ENCODE data around the gene RHCG. TPM values are rescaled to one million over a fixed set of nuclear protein-coding genes. Genes with fewer than 3 reads are reported as not detected.

RHCG gene
- total and polyA plus RNA-seq, 3 experiments from 2014 or later, result not detected

DNA sequence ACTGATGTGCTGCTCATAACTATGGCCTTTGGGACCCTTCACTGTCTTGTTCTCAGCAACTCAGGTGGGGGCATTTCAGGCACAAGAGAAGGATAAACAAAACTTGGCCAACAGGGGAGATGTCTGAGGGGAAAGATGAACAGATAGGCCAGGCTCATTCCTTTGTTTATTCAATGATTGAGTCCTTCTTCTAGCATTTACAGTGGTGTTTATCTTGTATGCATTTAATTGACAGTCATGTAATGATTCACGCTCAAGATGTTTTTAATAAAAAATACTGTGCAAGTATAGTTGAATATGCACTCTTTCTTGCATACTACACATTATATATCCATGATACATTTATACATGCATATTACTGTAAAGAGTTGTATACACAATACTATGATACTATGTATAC is 44.5 kb downstream of the RHCG start:
- CTCF ChIA-PET, result no interaction called here
- Mint-ChIP-seq H3K27me3 (peaks cover 26 to 52% of the 10 kb centered on the region in 2 donors), H3K4me3 (no peak overlapping the region), H3K27ac (no peak overlapping the region), H3K36me3 (peaks cover 0 to 3% (median 0%) of the 10 kb centered on the region in 3 donors), H3K9me3 (peaks cover 1 to 5% (median 3%) of the 10 kb centered on the region in 5 donors), H3K4me1 (no peaks in the 10 kb centered on the region)
- Histone ChIP-seq H3K9me3 (ENCODE audit: low read length) (no peaks in the 10 kb centered on the region), H3K27me3 (ENCODE audit: insufficient read depth, low read length, poor library complexity, severe bottlenecking) (peaks cover 11% of the 10 kb centered on the region), H3K36me3 (ENCODE audit: insufficient read depth, low read length) (no peaks in the 10 kb centered on the region), H3K4me1 (ENCODE audit: insufficient read depth, low read length) (no peaks in the 10 kb centered on the region), H3K27ac (ENCODE audit: low read depth, low read length) (no peak overlapping the region), H3K4me3 (ENCODE audit: low read length) (no peak overlapping the region)
- DNase-seq, result no peak
- POLR2A ChIA-PET, result no interaction called here

DNA sequence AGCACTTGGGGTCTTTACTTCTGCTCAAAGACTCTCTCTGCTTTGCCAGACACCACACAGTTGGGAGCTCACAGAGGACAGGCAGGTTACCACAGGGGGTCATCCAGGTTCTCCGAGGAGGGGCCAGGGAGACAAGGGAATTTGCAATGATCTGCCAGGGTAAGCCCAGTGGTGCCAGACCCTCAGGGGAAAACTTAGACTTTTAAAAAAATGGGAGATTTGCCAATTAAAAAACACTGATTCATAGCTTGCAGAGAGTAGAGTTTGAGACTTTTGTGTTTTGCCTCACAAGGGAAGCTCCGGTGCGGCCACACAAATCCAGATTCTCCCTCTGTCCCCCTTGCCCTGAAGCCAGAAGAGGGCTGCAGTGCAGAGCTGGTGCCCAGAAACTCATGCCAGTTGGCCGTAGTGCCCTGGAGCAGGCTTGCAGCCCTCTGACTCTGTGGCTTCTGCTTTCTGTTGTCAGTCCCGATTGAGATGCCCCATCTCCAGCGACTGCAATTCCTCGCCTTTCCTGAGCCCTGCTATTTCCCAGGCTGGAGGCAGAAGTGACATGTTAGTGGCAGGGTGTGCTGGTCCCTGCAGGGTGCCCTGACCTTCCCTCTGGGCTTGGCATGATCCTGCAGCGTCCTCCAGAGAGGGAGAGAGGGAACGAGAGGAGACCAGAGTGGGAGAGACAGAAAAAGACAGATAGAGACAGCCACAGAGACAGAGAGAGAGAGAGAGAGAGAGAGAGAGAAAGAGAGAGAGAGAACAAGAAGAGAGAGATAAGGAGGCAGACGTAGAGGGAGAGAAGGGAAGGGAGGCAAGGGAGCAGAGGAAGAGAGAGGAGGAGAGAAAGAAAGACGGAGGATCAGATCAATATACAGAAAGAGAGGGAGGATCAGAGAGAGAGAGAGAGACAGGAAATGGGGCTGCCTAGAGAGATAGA is 46.0 kb downstream of the RHCG start:
- no peaks in the 10 kb centered on the region for H3K36me3 ChIP-seq (ENCODE audit: insufficient read depth, low read length)
- H3K4me3 Mint-ChIP-seq, result no peak overlapping the region
- DNase-seq, result no peak
- no peak overlapping the region for H3K27ac ChIP-seq (ENCODE audit: low read depth, low read length)
- no peak overlapping the region for H3K4me3 ChIP-seq (ENCODE audit: low read length)
- H3K9me3 ChIP-seq (ENCODE audit: low read length), result no peaks in the 10 kb centered on the region
- peaks cover 0 to 3% (median 0%) of the 10 kb centered on the region in 5 donors for H3K9me3 Mint-ChIP-seq
- no peaks in the 10 kb centered on the region for H3K4me1 ChIP-seq (ENCODE audit: insufficient read depth, low read length)
- H3K27me3 ChIP-seq (ENCODE audit: insufficient read depth, low read length, poor library complexity, severe bottlenecking), result peaks cover 11% of the 10 kb centered on the region
- no peaks in the 10 kb centered on the region for H3K36me3 Mint-ChIP-seq
- H3K4me1 Mint-ChIP-seq, result no peaks in the 10 kb centered on the region
- peaks cover 40 to 65% of the 10 kb centered on the region in 2 donors for H3K27me3 Mint-ChIP-seq
- H3K27ac Mint-ChIP-seq, result no peak overlapping the region
- ChIA-PET POLR2A (no interaction called here), CTCF (interaction anchor here (0.7 to 1.2 kb wide), 2 partner anchors 48 to 91 kb away, joined by 3 to 4 read pairs; no protein-coding TSS in a partner anchor)

GRCh38 chr15:89448825-89449224 is 47.6 kb downstream of the RHCG start:
- no peak overlapping the region for H3K27ac ChIP-seq (ENCODE audit: low read depth, low read length)
- no peaks in the 10 kb centered on the region for H3K4me1 ChIP-seq (ENCODE audit: insufficient read depth, low read length)
- no peaks in the 10 kb centered on the region for H3K36me3 ChIP-seq (ENCODE audit: insufficient read depth, low read length)
- Mint-ChIP-seq H3K36me3 (no peaks in the 10 kb centered on the region), H3K9me3 (no peaks in the 10 kb centered on the region), H3K4me1 (no peaks in the 10 kb centered on the region), H3K4me3 (no peak overlapping the region), H3K27ac (no peak overlapping the region), H3K27me3 (peaks cover 40 to 72% of the 10 kb centered on the region in 2 donors)
- POLR2A ChIA-PET, result no interaction called here
- CTCF ChIA-PET, result no interaction called here
- DNase-seq, result no peak
- H3K4me3 ChIP-seq (ENCODE audit: low read length), result no peak overlapping the region
- H3K27me3 ChIP-seq (ENCODE audit: insufficient read depth, low read length, poor library complexity, severe bottlenecking), result peaks cover 11% of the 10 kb centered on the region
- H3K9me3 ChIP-seq (ENCODE audit: low read length), result no peaks in the 10 kb centered on the region

- H3K27ac Mint-ChIP-seq, result no peak overlapping the region
- CTCF ChIA-PET, result interaction anchor here (1.2 kb wide), 1 partner anchor 89 kb away, joined by 6 read pairs; no protein-coding TSS in a partner anchor
- no peak overlapping the region for H3K4me3 Mint-ChIP-seq
Measured at GRCh38 chr15:89447676-89448075, 48.7 kb downstream of the RHCG start.

GRCh38 chr15:89446255-89446891 is 50.0 kb downstream of the RHCG start:
- CTCF ChIA-PET, result interaction anchor here (1.2 kb wide), 1 partner anchor 87 kb away, joined by 6 read pairs; no protein-coding TSS in a partner anchor
- POLR2A ChIA-PET, result no interaction called here
- H3K27me3 ChIP-seq (ENCODE audit: insufficient read depth, low read length, poor library complexity, severe bottlenecking), result peaks cover 13% of the 10 kb centered on the region
- H3K4me1 ChIP-seq (ENCODE audit: insufficient read depth, low read length), result no peaks in the 10 kb centered on the region
- no peaks in the 10 kb centered on the region for H3K9me3 Mint-ChIP-seq
- H3K27me3 Mint-ChIP-seq, result peaks cover 37 to 65% of the 10 kb centered on the region in 2 donors
- H3K9me3 ChIP-seq (ENCODE audit: low read length), result no peaks in the 10 kb centered on the region
- H3K4me1 Mint-ChIP-seq, result no peaks in the 10 kb centered on the region
- no peak overlapping the region for H3K4me3 ChIP-seq (ENCODE audit: low read length)
- H3K36me3 Mint-ChIP-seq, result no peaks in the 10 kb centered on the region
- H3K27ac ChIP-seq (ENCODE audit: low read depth, low read length), result no peak overlapping the region
- no peak overlapping the region for H3K4me3 Mint-ChIP-seq
- H3K36me3 ChIP-seq (ENCODE audit: insufficient read depth, low read length), result no peaks in the 10 kb centered on the region
- no peak overlapping the region for H3K27ac Mint-ChIP-seq
- no peak for DNase-seq

More at GRCh38 chr15:89447676-89448075, 48.7 kb downstream of the RHCG start:
- Mint-ChIP-seq H3K4me1 (no peaks in the 10 kb centered on the region), H3K27me3 (peaks cover 38 to 63% of the 10 kb centered on the region in 2 donors), H3K9me3 (no peaks in the 10 kb centered on the region), H3K36me3 (no peaks in the 10 kb centered on the region)
- POLR2A ChIA-PET, result no interaction called here
- no peaks in the 10 kb centered on the region for H3K9me3 ChIP-seq (ENCODE audit: low read length)
- no peaks in the 10 kb centered on the region for H3K4me1 ChIP-seq (ENCODE audit: insufficient read depth, low read length)
- no peak overlapping the region for H3K4me3 ChIP-seq (ENCODE audit: low read length)
- no peak overlapping the region for H3K27ac ChIP-seq (ENCODE audit: low read depth, low read length)
- no peaks in the 10 kb centered on the region for H3K36me3 ChIP-seq (ENCODE audit: insufficient read depth, low read length)
- H3K27me3 ChIP-seq (ENCODE audit: insufficient read depth, low read length, poor library complexity, severe bottlenecking), result peaks cover 11% of the 10 kb centered on the region
- DNase-seq, result no peak

DNA sequence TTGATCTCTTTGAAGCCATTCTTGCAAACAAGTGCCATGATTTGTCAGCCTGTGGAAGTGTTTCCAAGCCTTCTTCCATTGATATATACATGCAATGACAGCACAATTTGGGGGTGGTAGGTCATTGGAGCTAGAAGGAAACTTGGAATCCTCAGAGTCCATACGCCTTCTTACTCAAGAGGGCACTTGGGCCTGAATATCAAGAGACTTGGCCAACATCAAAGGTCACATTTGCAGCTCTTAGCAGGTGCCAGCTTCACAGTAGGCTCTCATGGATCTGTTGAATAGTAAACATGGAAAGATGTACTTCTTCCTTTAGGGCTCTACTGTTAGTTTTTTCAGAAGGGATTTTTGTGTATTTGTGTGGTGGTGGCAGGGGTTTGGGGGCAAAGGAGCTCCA is 50.9 kb downstream of the RHCG start:
- Mint-ChIP-seq H3K4me1 (no peaks in the 10 kb centered on the region), H3K9me3 (no peaks in the 10 kb centered on the region), H3K27me3 (peaks cover 32 to 59% of the 10 kb centered on the region in 2 donors), H3K27ac (no peak overlapping the region), H3K4me3 (no peak overlapping the region), H3K36me3 (no peaks in the 10 kb centered on the region)
- Histone ChIP-seq H3K4me3 (ENCODE audit: low read length) (no peak overlapping the region), H3K27ac (ENCODE audit: low read depth, low read length) (no peak overlapping the region), H3K27me3 (ENCODE audit: insufficient read depth, low read length, poor library complexity, severe bottlenecking) (peaks cover 12% of the 10 kb centered on the region), H3K4me1 (ENCODE audit: insufficient read depth, low read length) (no peaks in the 10 kb centered on the region), H3K9me3 (ENCODE audit: low read length) (no peaks in the 10 kb centered on the region), H3K36me3 (ENCODE audit: insufficient read depth, low read length) (no peaks in the 10 kb centered on the region)
- no peak for DNase-seq
- CTCF ChIA-PET, result interaction anchor here (0.7 kb wide), 1 partner anchor 15 kb away, joined by 3 read pairs; no protein-coding TSS in a partner anchor
- POLR2A ChIA-PET, result no interaction called here

DNA sequence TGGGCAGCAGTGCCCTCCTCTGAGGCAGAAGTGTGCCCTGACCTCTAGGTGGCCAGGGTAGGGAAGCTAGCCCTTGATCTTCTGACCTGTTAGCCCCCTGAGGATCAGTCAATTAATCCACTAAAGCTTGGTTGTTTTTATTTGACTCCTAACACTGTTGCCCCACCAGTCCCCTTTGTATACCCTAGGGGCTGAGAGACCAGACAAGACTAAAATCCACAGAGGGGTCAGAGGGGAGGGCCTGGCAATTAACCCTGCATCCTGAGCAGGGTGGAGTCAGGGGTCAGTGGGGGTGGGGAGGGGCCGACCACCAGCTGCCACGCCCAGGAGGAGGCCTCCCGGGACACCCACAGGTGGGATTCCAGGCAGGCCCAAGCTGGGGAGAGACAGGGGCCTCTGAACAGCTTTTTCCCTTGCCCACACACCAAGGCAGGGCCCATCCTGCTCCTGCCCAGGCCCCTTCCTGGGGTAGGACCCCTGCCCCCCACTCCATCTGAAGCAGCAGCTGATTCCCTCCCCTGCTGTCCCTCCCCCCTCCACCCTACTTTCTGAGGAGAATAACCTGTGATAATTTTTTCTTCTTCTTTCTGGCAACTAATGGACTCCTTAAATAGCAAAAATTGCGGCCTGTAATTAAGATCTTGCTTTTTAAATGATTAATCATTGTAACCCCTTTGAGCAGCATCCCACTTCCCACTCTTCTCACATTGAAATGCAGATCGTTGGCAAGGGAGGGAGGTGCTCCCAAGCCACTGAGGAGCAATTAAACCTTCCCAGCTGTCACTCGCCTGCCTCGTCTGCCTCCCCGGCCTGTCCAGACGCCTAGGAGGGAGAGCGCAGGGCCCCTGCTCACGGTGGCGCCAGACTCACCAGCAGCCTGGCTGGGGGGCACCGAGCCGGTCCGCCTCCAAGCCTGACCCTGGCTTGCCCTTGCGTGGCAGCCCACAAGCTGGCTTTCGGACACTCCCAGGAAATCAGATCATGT is 51.9 kb downstream of the RHCG start:
- peaks cover 30 to 59% of the 10 kb centered on the region in 2 donors for H3K27me3 Mint-ChIP-seq
- no peaks in the 10 kb centered on the region for H3K9me3 Mint-ChIP-seq
- no peak overlapping the region for H3K4me3 Mint-ChIP-seq
- H3K4me1 ChIP-seq (ENCODE audit: insufficient read depth, low read length), result no peaks in the 10 kb centered on the region
- H3K27ac ChIP-seq (ENCODE audit: low read depth, low read length), result no peak overlapping the region
- H3K27me3 ChIP-seq (ENCODE audit: insufficient read depth, low read length, poor library complexity, severe bottlenecking), result peaks cover 2% of the 10 kb centered on the region
- ChIA-PET CTCF (interaction anchor here (1.1 kb wide), 1 partner anchor 12 kb away, joined by 3 read pairs; no protein-coding TSS in a partner anchor), POLR2A (no interaction called here)
- H3K4me3 ChIP-seq (ENCODE audit: low read length), result no peak overlapping the region
- H3K36me3 ChIP-seq (ENCODE audit: insufficient read depth, low read length), result no peaks in the 10 kb centered on the region
- DNase-seq, result no peak
- H3K27ac Mint-ChIP-seq, result no peak overlapping the region
- no peaks in the 10 kb centered on the region for H3K36me3 Mint-ChIP-seq
- no peaks in the 10 kb centered on the region for H3K4me1 Mint-ChIP-seq
- H3K9me3 ChIP-seq (ENCODE audit: low read length), result no peaks in the 10 kb centered on the region
